CD4-positive, alpha-beta T cell treated with Interleukin-1 beta for 1 hour (primary cell): Measurements from ENCODE around the gene FBXO42.
"Not testable (repeated sequence)": the region's sequence is repeated elsewhere in the genome, so short reads cannot be mapped to it uniquely, and the experiment has no call there.

Source experiments
- DNase-seq, 2 donors: peaks; one replicate each; pipeline ENCODE4 v3.0.0-alpha.2; 2020 to 2022

The FBXO42 gene

DNA sequence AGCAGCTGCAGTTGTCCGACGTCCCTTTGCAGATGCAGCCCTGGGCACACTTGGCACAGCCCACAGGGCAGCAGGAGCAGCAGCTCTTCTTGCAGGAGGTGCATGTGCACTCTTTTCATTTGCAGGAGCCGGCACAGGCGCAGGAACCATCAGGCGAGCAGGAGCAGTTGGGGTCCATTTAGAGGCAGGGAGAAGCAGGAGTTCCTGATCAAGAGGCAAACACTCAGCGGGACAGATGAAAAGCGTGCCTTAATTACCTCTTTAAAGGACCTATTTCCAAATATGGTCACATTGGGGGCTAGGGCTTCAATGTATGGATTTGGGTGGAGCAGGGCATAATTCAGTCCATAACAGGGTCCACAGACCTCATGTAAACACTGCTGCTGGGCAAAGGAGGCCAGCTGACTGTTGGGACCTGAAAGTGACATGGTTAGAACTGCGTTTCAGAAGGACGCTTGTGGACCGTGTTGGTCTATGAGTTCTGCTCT, 111.0 kb downstream of the FBXO42 start:
- no peak for DNase-seq

DNA sequence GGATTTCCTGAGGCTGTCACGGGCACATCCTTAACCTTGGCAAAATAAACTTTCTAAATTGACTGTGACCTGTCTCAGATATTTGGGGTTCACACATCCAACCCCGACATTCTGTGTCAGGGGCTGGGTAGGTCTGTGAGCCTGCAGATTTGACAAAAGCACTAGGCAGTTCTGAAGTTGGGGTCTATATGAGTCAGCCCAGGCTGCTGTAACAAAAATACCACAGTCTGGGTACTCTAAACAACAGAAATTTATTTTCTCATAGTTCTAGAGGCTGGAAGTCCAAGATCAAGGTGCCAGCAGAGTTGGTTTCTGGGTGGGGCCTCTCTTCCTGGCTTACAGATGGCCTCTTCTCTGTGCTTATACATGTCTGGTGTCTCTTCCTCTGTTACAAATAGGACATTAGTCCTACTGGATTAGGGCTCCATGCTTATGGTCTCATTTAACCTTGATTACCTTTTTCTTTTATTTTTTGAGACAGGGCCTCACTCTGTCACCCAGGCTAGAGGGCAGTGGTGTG, 112.2 kb downstream of the FBXO42 start:
- DNase-seq: no peak

DNA sequence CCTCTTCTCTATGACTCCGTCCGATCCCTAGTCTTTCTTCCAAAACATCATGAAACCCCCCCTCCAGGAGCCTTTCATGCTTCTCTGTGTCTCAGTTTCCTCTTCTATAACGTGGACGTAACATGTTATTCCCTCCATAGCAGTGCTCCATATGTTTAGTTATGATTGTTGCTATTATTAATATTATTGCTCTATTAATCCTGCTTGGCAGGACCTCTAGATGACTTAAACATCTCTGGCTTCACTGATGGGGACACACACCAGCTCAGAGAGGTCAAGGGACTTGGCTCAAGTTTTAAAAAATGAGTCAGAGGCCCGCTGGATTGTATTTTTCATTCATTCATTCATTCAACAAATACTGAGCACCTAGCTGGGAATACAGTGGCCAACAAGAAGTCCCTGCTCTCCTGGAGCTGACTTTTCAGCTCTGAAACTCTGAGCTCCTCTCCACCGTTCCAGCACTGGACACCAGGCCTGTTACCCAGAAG, 114.9 kb downstream of the FBXO42 start:
- no peak for DNase-seq

DNA sequence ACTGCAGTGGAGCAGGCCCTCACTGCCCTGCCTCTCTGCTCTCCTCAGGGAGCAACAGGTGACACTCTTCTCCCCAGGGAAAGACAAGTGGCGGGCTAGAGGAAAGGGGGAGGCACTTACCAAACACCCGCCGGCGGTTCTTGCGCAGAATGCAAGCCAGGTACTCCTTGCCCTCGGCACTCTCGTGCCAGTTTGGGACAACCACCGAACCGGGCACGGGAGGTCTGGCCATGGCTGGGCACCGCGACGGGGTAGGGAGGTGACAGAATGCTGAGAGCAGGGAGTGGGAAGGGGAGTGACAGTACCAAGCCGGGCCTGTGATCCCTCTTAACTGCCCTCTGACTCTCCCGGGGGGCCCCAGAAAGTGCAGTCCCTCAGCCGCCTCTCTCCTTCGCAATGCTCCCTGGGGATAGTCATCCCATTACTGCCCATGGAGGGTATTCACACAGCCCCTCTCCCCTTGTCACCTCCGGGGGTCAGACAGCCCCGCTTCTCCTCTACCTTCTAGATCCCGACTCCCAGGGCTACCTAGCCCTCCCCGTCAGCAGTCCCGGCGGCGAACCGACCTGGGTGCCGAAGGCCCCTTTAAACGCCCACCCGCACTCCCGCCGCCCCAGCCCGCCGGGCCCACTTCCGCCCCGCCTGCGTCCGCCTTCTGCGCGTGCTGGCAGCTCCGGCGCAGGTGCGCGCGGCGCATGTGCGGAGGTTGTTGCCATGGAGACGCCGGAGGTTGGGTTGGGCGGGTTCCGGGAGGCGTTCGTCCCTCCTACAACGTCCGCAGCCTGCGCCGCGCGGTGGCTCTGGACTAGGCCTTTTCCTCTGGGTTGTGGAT, 115.6 kb downstream of the FBXO42 start, which contains the start of gene CPLANE2:
TSS of gene CPLANE2 (minus strand) at position 673 of the 832 bp plus-strand sequence. CDS start at position 232, 441 bp downstream.
- peak; percentile 95 to 96 for DNase-seq

DNA sequence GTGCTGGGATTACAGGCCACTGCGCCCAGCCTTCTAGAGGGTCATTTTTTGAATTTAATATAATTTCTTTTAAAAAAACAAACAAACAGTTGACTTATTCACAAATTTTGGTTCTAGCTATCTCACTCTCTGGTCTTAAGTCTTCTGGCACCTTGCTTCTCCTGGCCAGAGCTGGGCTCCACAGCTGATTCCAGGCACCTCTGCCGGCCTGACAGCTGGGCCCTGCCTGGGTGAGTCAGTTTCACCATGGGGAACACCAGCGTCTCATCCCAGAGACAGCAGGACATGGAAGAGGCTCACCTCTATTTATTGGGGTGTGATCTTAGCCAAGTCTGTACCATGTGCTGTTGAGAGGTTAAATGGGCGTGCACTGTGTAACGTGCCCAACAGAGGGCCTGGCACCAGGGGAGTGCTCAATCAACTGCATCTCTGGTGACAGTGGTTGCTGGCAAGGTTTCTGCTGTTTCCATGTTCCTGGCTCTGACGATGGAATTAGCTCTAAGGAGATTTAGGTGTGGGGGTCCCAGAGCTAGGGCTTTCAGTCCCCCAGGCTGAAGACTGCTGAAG, 116.3 kb downstream of the FBXO42 start:
- peak; percentile 59 to 61 for DNase-seq

GRCh38 chr1:16235347-16235746, 116.9 kb downstream of the FBXO42 start:
- DNase-seq: no peak

GRCh38 chr1:16233431-16233830, 118.8 kb downstream of the FBXO42 start:
- no peak for DNase-seq

DNA sequence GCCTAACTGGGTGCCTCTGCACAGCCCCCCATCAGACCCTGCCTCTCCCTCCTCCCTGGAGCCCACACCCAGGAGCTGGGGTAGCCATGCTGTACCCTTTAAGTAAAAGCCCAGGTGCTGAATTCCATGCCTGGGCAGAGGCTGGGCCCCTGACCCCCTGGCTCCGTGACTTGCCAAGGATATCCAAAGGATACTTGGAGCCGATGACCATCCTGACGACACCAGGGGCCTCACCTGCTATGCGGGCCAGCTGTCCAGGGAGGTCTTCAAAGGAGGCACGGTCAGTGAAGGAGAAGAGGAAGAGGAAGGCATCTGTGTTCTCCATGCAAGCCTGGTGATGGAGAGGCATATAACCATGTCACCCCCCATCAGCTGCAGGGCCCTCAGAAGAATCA, 120.0 kb downstream of the FBXO42 start:
- DNase-seq: no peak

GRCh38 chr1:16231331-16232315, 120.7 kb downstream of the FBXO42 start:
- no peak for DNase-seq

DNA sequence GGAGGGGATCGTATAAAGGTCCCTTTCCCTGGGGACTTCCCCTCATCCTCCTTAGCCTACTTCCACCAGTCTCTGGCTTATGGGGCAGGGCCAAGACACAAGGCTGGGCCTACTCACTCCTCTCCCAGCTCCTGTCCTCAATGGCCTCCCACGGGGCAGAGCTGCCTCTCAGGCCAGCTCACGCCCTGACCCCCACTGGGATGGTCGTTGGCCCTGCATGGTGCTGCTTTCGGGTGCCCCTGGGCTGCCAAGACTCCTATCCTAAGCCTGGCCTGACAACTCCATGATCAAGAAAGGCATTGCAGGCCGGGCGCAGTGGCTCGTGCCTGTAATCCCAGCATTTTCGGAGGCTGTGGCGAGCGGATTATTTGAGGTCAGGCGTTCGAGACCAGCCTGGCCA, 121.5 kb downstream of the FBXO42 start:
- no peak for DNase-seq

GRCh38 chr1:16229976-16230740, 122.1 kb downstream of the FBXO42 start:
- no peak for DNase-seq

DNA sequence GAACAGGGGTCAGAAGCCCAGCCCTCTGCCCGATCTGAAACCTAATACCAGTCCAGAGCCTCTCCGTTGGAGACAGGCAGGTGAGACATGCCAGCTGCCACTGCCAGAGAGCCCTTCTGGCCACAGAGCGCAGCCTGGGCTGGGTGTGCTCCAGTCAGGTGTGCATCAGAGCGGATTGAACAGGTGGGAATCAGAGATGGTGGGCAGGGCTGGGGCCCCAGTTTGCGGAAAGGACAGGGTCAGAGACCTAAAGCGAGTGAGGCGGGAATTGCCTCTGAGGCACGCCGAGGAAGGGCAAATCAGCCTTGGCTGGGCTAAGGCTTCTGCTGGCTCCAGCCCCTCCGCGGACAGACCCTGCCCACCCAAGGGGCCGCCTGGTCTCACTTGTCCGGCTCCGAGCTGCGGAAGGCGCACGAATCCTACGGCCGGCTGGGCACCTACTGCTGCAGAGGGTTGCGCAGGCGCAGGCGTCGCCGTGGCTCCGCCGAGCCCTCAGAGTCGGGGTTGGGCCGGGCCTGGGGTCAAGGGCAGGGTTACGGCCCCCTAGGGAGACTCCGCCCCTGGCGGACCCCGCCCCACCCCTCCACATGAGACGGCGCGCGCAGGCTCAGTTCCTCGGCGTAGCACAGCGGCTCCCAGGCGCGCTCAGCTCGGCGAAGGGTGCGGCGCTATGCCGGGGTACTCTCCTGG, 125.6 kb downstream of the FBXO42 start:
- DNase-seq: no peak

DNA sequence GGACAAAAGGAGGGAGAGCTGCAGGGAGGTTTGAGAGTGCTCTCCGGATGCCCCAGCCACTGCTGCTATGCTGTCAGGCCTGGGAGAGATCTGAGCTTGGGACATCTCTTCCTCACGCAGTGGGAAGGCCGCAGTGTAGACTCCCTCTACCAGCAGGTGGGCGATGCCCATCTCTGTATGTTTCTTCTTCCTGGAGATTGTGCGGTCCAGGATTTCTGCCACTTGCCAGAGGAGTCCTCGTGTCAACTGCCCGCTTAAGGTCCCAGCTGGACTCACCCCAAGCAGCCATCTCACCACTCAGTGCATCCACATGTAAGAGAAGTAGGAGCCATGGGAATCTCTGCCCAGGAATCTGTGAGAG, 126.2 kb downstream of the FBXO42 start:
- no peak for DNase-seq

GRCh38 chr1:16224472-16224871, 127.8 kb downstream of the FBXO42 start:
- no peak for DNase-seq

- not testable (repeated sequence) for DNase-seq
Measured at GRCh38 chr1:16222716-16223115, 129.6 kb downstream of the FBXO42 start.

DNA sequence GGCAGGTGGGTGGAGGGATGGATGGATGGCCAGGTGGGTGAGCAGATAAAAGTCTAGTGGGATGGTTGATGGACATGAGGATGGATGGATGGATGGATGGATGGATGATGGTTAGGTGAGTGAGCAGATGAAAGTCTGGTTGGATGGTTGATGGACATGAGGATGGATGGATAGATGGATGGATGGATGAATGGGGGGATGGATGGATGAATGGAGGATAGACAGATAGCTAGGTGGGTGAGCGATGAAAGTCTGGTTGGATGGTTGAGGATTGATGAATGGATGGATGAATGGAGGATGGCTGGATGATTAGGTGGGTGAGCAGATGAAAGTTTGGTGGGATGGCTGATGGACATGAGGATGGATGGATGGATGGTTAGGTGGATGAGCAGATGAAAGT, 130.8 kb downstream of the FBXO42 start:
- no peak for DNase-seq

DNA sequence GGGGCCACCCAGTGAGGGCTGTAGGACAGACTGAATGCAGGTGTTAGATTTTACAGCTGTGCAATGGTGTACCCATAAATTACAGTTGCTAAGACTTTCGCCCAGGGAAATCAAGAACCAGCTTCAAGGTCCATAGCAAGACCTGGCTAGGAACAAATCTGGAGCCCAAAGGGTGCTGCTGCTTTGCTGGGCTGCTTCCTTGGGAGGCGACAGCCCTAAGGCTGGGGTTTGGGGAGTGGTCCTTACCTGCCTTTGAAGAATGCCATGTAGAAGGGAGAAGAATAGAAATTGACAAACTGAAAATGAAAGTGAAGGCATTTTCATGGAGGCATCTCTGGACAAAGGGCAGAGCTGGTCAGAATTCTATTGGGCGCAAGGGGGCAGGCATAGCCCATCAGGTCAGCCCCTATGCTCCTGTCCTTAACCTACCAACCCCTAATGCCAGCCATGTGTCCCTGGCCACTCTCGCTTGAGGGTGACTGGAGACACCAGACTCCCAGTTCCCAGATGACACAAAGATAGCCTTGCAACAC, 132.2 kb downstream of the FBXO42 start:
- DNase-seq: no peak

- no peak for DNase-seq
Measured at GRCh38 chr1:16218674-16219071, 133.6 kb downstream of the FBXO42 start.

DNA sequence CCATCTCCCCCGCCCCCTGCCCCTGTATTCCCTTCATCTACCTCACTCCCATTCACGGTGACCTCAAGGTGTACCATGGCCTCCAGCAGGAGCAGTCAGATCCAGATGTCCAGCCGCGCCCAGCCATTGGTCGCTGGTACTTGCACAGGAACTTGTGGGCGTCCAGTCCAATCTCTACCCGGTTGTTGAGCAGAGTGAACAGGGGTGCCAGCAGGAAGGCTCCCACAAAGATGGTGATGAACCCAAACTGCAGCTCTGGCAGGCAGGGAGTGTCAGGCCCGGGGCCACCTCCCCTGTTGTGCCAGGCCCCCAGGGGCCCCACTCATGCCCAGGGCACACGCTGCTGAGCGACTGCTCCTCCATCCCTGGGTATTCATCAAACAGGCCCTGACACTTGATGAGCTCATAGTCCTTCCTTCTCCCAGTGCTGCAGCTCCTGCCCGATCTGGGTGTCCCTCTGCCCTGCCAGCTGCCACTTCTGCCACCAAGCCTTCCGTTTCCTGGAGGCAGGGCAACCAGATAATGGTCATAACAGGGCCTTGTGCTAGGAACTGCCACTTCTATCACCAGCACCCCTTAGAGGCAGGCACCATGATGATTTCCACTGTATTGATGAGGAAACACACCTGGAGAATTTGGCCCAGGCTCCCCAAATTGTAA, 134.1 kb downstream of the FBXO42 start:
- no peak for DNase-seq

DNA sequence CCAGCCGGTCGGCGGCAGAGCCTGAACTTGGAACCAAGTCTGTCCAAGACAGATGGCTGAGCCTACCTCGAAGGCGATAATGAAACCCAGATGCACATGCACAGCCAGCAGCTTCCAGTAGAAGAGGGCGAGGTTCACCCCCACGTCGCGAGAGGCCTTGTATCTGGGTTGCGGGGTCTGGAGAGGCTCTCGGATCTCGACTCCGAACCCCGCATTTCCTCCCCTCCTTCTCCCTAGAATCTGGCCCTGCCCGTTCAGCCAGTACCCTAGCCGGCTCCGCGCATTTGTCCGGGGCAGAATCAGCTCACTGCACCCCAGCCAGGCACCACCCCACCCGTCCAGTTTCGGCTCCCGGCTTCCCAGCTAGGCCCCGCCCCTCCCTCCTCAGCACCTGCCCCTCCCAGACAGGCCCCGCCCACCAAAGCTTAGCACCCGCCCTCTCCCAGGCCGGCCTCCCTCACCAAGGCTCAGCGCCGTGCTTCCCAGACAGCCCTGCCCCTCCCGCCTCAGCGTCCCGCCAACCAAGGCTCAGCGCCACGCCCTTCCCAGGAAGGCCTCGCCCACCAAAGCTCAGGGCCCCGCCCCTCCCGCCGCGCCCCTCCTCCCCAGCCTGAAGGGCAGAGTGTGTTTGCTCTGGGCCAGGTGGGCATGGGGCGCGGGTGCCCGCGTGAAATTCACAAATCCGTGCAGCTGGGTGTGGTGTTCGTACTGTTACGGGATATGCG, 135.1 kb downstream of the FBXO42 start:
- peak; percentile 96 for DNase-seq
